DMS 273 (cell line): Measurements from ENCODE around the gene ADCY2.

ENCODE experiments used
- DNase-seq: peaks from one replicate; lab custom pipeline; 2025; ENCODE audit not compliant: unreplicated experiment; lab: John Stamatoyannopoulos, UW

ADCY2 gene

GRCh38 chr5:7586480-7586879 lies 190.5 kb downstream of the ADCY2 start:
- no peak for DNase-seq

DNA sequence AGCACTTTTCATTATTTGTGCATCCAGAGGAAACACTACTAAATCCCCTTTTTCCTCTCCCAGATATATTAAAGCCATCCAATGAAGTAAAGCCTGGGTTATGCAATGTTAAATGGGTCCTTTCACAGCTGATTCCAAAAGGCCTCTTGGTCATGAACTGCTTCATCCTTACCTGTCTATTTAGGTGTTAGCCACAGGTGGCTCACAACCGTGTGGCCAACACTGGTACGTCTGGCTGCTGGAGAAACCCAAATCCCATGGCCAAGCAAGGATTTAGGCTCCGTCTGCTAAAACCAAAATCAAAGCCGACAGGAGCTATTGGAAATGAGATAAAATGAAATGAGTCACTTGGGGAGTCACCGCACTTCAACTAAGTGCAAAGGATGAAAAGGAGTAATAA lies 193.9 kb downstream of the ADCY2 start:
- DNase-seq = no peak

DNA sequence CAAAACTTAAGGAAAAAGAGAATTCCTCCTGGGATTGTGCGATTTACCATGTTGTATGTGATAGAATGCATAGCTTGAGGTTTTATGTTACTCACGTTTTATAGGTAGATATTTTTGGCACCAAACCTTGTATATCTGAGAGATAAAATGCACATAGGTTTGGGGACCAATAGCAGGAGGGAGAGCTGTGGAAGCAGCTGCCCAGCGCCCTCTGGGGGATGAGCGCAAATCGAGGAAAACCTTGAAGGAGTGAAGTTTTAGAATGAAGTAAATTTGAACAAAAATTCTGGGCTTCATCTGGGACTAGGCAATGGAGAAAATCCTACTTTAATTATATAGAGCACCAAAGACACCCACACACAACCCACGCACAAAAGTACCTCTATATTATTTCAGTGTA lies 197.0 kb downstream of the ADCY2 start:
- peak; percentile 44 for DNase-seq

- DNase-seq = no peak
Observed at GRCh38 chr5:7597059-7597642, 201.2 kb downstream of the ADCY2 start.

GRCh38 chr5:7606840-7607465 lies 211.0 kb downstream of the ADCY2 start:
- no peak for DNase-seq

DNA sequence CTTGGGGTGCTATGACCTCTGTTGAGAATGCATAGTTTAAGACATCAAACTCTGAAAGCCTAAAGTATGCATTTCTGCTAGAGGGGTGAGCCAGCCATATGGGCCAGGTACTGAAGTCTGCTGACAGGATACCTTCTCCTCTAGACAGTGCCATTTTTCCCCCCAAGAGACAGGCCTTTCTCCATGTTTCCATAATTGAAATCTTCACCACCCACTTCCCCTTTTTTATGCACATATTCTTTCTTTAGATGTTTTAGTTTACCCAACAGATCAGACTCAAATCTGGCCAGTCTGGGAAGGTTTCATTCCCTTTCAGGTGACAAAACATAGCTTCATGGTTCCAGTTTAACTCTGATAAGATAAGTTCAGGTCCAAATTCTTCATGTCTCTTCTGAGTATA lies 212.8 kb downstream of the ADCY2 start:
- DNase-seq = no peak

- no peak for DNase-seq
Observed at GRCh38 chr5:7609726-7610125, 213.8 kb downstream of the ADCY2 start.

GRCh38 chr5:7610531-7611177 lies 214.7 kb downstream of the ADCY2 start:
- no peak for DNase-seq

GRCh38 chr5:7611518-7611917 lies 215.6 kb downstream of the ADCY2 start:
- no peak for DNase-seq

DNA sequence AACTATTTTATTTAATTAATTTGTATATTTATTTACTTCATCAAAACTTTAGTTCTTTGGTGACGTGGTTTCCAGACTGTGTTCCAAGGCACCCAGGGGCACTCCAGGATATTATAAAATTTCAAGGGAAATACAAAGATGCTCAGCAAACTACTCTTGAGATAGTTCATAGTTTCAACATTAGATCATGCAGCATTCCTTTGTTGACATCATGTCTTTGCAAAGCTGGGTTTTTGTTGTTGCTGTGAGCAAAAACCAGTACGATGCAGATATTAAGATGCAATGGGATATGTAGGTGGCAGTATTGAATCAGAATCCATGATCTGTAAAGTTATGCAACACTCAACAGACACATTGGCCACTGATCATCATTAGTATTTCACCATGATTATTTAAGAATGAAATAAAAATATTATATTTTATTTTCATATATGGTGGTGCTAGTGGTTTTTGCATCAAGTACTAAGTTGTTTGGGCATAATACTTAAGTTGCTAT lies 219.7 kb downstream of the ADCY2 start:
- no peak for DNase-seq

DNA sequence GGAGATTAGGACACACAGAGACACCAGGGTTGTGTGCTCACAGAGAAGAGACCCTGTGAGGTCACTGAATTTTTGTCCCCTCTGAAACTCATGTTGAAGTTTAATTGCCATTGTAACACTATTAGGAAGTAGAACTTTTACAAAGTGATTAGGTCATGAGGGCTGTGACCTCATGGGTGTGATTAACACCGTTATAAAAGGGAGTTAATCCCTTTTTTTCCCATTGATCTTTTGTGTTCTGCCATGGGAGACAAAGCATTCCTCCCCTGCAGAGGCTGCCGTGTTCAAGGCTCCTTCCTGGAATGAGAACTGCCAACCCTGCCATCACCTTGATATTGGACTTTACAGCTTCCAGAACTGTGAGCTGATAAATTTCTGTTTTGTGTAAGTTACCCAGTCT lies 221.0 kb downstream of the ADCY2 start:
- no peak for DNase-seq

- DNase-seq = no peak
Observed at GRCh38 chr5:7622498-7622897, 226.6 kb downstream of the ADCY2 start.

DNA sequence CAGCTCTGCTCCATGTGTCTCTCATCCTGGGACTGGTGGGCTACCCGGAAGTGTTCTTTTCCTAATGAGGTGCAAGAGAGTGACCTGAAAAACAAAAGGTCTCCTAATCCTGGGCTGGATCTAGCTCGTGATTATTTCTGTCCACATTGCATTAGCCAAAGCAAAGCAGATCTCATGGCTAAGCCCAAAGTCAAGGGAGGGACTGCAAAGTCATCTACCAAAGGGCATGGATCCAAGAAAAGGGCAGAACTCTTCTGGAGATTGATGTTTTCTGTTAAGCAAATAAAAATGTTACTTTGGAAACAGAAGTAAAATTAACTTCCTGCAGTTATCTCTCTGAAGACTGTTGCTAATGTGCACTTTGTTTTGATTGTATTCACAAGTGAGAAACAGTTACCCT lies 229.8 kb downstream of the ADCY2 start:
- no peak for DNase-seq

- DNase-seq = no peak
Observed at GRCh38 chr5:7628248-7628647, 232.3 kb downstream of the ADCY2 start.

GRCh38 chr5:7628820-7629219 lies 232.9 kb downstream of the ADCY2 start:
- DNase-seq = no peak

GRCh38 chr5:7629561-7629960 lies 233.6 kb downstream of the ADCY2 start:
- DNase-seq = peak; percentile 85

- no peak for DNase-seq
Observed at GRCh38 chr5:7634837-7635236, 238.9 kb downstream of the ADCY2 start.

GRCh38 chr5:7638456-7638855 lies 242.5 kb downstream of the ADCY2 start:
- DNase-seq = no peak

DNA sequence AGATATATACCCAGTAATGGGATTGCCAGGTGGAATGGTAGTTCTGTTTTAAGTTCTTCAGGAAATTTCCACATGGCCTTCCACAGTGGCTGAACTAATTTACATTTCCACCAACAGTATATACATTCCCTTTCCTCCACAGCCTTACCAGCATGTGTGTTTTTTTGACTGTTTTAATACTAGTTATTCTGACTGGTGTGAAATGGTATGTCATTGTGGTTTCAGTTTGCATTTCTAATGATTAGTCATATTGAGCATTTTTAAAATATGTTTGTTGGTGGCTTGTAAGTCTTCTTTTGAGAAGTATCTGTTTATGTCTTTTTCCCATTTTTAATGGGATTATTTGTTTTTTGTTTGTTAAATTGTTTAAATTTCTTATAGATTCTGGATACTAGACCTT lies 246.1 kb downstream of the ADCY2 start:
- no peak for DNase-seq

- DNase-seq = no peak
Observed at GRCh38 chr5:7644723-7645122, 248.8 kb downstream of the ADCY2 start.

- no peak for DNase-seq
Observed at GRCh38 chr5:7650755-7651154, 254.8 kb downstream of the ADCY2 start.

GRCh38 chr5:7653046-7653445 lies 257.1 kb downstream of the ADCY2 start:
- no peak for DNase-seq

DNA sequence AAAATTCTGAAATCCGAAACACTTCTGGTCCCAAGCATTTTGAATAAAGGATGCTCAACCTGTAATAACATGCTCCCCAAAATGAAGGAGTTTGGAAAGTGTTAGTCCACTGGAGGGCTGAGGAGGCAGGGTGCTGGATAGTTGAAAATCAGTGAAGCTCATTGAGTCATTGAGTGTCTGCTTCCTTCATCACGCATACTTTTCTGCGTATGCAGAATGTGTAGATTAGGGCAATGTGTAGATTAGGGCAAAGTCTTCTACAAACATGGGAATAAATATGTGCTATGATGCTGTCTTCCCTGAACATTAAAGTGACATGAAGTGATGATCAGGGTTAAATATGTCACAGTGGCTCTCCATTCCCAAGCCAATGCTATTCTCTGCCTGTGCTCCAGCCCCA lies 261.2 kb downstream of the ADCY2 start:
- no peak for DNase-seq
